ENCODE data around the gene PLXNA4. TPM values are rescaled to one million over a fixed set of nuclear protein-coding genes. Genes with fewer than 3 reads are reported as not detected.

The PLXNA4 gene
- total RNA-seq, 2 donors from 2014 or later: 2.1 to 8.2 TPM

DNA sequence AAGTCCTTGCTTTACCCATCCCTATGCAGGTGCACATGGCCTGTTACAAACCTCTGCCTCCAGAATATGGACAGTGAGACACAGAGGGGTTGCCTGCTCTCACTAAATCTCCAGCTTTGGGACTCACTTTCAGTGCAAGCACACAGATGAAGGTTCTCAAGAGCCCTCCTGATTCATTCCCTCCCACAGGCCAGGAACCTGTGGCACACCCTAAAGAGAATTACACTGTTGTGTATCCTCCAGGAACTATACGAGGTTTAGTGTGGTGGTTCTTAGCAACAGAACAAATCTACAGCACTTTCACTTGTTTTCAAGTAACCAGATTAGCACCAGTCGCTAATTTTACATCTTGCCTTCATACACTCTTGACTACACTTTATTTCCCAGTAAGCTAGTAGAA lies 192.3 kb downstream of the PLXNA4 start:
- no peak for ATAC-seq
- intact Hi-C loops (cut with DNase I): no loop called here
- DNase-seq: no peak
- H3K4me1 ChIP-seq: peaks cover 10% of the 10 kb centered on the region
- no peaks in the 10 kb centered on the region for H3K27me3 ChIP-seq
- H3K9me3 ChIP-seq: no peaks in the 10 kb centered on the region
- H3K4me3 ChIP-seq: no peak overlapping the region
- H3K27ac ChIP-seq: no peak overlapping the region
- H3K36me3 ChIP-seq (replicated peaks in 1 of 2; ENCODE audit: insufficient read depth in 1 of 2, low read depth in 2 of 2): no peaks in the 10 kb centered on the region
- WGBS, 2 donors: 62 to 66% methylated on average over 2 of the region's 2 CpGs
- TF ChIP-seq CTCF (IDR thresholded peaks at IDR 0.05) (no peak), POLR2A (IDR thresholded peaks at IDR 0.05) (no peak)

- Histone ChIP-seq H3K4me1 (peaks cover 14% of the 10 kb centered on the region), H3K27me3 (no peaks in the 10 kb centered on the region), H3K9me3 (no peaks in the 10 kb centered on the region), H3K4me3 (no peak overlapping the region), H3K36me3 (replicated peaks in 1 of 2; ENCODE audit: insufficient read depth in 1 of 2, low read depth in 2 of 2) (no peaks in the 10 kb centered on the region), H3K27ac (peak overlapping the region in 3 of 4 donors; percentile 38 to 44 (median 41))
- 9 to 21% methylated on average over 9 of the region's 9 CpGs for WGBS, 2 donors
- intact Hi-C loops (cut with DNase I): no loop called here
- TF ChIP-seq POLR2A (IDR thresholded peaks at IDR 0.05) (no peak), CTCF (IDR thresholded peaks at IDR 0.05) (no peak)
- peak in 2 of 4 donors; percentile 13 to 27 for DNase-seq
- ATAC-seq: peak; percentile 63
Measured at GRCh38 chr7:132381742-132382472, 194.4 kb downstream of the PLXNA4 start.

- peak in 3 of 4 donors; percentile 21 to 36 (median 28) for DNase-seq
- 40 to 57% methylated on average over 3 of the region's 3 CpGs for WGBS, 2 donors
- no peak for TF ChIP-seq CTCF (IDR thresholded peaks at IDR 0.05)
- no peak for TF ChIP-seq POLR2A (IDR thresholded peaks at IDR 0.05)
- Histone ChIP-seq H3K4me1 (peaks cover 18% of the 10 kb centered on the region), H3K9me3 (no peaks in the 10 kb centered on the region), H3K27me3 (no peaks in the 10 kb centered on the region), H3K27ac (peak overlapping the region in 2 of 4 donors; percentile 6 to 39), H3K4me3 (no peak overlapping the region), H3K36me3 (replicated peaks in 1 of 2; ENCODE audit: insufficient read depth in 1 of 2, low read depth in 2 of 2) (no peaks in the 10 kb centered on the region)
- intact Hi-C loops (cut with DNase I): no loop called here
- ATAC-seq: peak; percentile 70
Measured at GRCh38 chr7:132380059-132380458, 196.2 kb downstream of the PLXNA4 start.

GRCh38 chr7:132379292-132379691 lies 197.0 kb downstream of the PLXNA4 start:
- WGBS, 2 donors: 100% methylated on average over 1 of the region's 1 CpG
- DNase-seq (no peak), ATAC-seq (no peak)
- TF ChIP-seq CTCF (IDR thresholded peaks at IDR 0.05): no peak
- no peak overlapping the region for H3K4me3 ChIP-seq
- intact Hi-C loops (cut with DNase I): no loop called here
- H3K36me3 ChIP-seq (replicated peaks in 1 of 2; ENCODE audit: insufficient read depth in 1 of 2, low read depth in 2 of 2): no peaks in the 10 kb centered on the region
- no peak overlapping the region for H3K27ac ChIP-seq
- no peaks in the 10 kb centered on the region for H3K9me3 ChIP-seq
- peaks cover 18% of the 10 kb centered on the region for H3K4me1 ChIP-seq
- no peaks in the 10 kb centered on the region for H3K27me3 ChIP-seq

Data from body of pancreas (tissue), 4 donors.